ENCODE measurements around the gene CSDE1. TPM values are rescaled to one million over a fixed set of nuclear protein-coding genes. Genes with fewer than 3 reads are reported as not detected.
A peak's percentile ranks its signal among the peaks of the same experiment; 100 is the strongest.
"Not testable (repeated sequence)": the region's sequence is repeated elsewhere in the genome, so short reads cannot be mapped to it uniquely, and the experiment has no call there.

Gene CSDE1
- total RNA-seq, 1 donor from 2014 or later: 606 TPM

DNA sequence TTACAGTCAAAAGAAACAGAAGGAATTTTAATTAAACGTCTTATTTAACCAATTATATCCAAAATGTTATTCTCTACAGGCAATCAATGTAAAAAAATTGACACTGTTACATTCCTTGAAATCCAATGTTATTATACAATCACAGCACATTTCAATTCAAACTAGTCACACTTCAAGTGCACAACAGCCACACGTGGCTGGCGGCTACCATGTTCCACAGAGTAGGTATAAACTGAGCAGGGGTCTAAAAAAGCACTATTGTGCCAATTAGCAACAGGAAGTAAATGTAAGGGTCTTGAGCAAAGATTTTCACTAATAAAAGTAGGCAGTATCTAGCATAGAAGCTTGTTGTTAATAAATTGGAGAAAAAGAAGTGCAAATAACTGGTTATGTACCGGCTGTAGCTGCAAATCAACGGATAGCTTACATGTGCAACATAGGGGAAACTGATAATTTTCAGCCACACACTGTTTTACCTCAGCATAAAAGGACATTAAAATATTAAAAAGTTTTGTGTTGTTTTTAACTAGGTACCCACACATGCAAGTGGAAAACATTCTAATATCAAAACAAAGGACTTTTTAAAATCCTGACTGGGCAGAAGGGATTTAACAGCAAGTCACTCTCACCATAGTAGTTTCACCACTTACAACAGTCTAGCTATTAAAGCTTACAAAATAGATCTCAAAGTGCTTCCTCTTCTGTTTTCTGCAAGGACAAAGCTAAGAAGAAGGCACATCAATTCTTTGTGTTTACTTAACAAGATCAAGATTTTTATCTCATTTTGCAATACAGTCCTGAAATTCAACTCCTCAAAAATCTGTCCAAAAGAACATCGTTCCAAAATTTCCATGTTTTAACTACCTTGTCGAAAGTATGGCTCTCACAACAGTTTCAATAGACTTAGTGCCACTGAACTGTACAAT lies 2.5 kb downstream of the CSDE1 start:
- peak overlapping the region; percentile 100 for H3K27ac Mint-ChIP-seq
- H3K27me3 Mint-ChIP-seq: no peaks in the 10 kb centered on the region
- no peak for TF ChIP-seq CTCF (IDR thresholded peaks at IDR 0.05; ENCODE audit: unreplicated experiment)
- H3K36me3 Mint-ChIP-seq (ENCODE audit: insufficient read depth): peaks cover 8% of the 10 kb centered on the region
- H3K9me3 Mint-ChIP-seq (ENCODE audit: low read depth): peaks cover 3% of the 10 kb centered on the region
- peaks cover 56% of the 10 kb centered on the region for H3K4me1 Mint-ChIP-seq (ENCODE audit: low read depth)
- peak overlapping the region; percentile 100 for H3K4me3 Mint-ChIP-seq (ENCODE audit: low read depth)
- DNase-seq (ENCODE audit: low spot score, unreplicated experiment): no peak

DNA sequence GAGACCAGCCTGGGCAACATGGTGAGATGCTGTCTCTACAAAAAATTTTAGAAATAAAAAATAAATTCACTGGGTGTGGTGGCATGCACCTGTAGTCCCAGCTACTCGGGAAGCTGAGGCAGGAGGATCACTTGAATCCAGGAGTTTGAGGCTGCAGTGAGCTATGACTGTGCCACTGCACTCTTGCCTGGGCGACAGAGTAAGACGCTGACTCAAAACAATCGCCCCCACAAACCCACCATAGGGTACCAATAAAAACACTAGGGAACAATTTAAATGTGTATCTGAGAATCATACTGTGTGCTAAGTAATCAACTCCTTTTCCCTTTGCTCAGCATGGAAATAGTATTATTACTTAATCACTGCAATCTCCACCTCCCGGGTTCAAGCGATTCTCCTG lies 4.1 kb downstream of the CSDE1 start:
- H3K27me3 Mint-ChIP-seq; H3K4me3 Mint-ChIP-seq (ENCODE audit: low read depth); DNase-seq (ENCODE audit: low spot score, unreplicated experiment); H3K9me3 Mint-ChIP-seq (ENCODE audit: low read depth): not testable (repeated sequence)
- Mint-ChIP-seq H3K27ac (peak overlapping the region; percentile 87), H3K36me3 (ENCODE audit: insufficient read depth) (peaks cover 11% of the 10 kb centered on the region), H3K4me1 (ENCODE audit: low read depth) (peaks cover 56% of the 10 kb centered on the region)

DNA sequence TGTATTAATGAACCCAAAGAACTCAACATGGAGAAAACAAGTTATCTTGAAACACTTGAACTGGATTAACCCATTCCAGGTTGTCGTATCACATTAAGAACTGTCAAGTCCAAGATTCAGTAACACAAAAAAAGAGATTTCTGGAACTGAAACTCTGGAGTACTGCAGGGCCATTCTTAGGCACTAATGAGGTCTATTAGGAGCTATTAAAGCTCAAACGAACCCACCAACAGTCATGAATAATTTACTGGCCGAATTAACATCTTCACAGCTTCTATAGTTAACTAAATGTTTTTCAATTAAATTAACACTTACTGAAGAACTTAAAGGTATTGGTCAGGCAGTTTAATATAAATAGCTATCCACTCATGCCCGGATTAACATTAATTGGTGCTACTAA lies 4.6 kb downstream of the CSDE1 start:
- no peak overlapping the region for H3K27ac Mint-ChIP-seq
- H3K9me3 Mint-ChIP-seq (ENCODE audit: low read depth): no peaks in the 10 kb centered on the region
- DNase-seq (ENCODE audit: low spot score, unreplicated experiment): no peak
- H3K36me3 Mint-ChIP-seq (ENCODE audit: insufficient read depth): peaks cover 11% of the 10 kb centered on the region
- peaks cover 53% of the 10 kb centered on the region for H3K4me1 Mint-ChIP-seq (ENCODE audit: low read depth)
- H3K4me3 Mint-ChIP-seq (ENCODE audit: low read depth): no peak overlapping the region
- no peak for TF ChIP-seq CTCF (IDR thresholded peaks at IDR 0.05; ENCODE audit: unreplicated experiment)
- H3K27me3 Mint-ChIP-seq: no peaks in the 10 kb centered on the region

- Mint-ChIP-seq H3K27me3 (no peaks in the 10 kb centered on the region), H3K9me3 (ENCODE audit: low read depth) (no peaks in the 10 kb centered on the region), H3K4me3 (ENCODE audit: low read depth) (no peak overlapping the region), H3K4me1 (ENCODE audit: low read depth) (peaks cover 43% of the 10 kb centered on the region), H3K36me3 (ENCODE audit: insufficient read depth) (peaks cover 20% of the 10 kb centered on the region), H3K27ac (peak overlapping the region; percentile 34)
- TF ChIP-seq CTCF (IDR thresholded peaks at IDR 0.05; ENCODE audit: unreplicated experiment): no peak
- DNase-seq (ENCODE audit: low spot score, unreplicated experiment): no peak
These were observed 7.0 kb downstream of the CSDE1 start for GRCh38 chr1:114750780-114751179.

- DNase-seq (ENCODE audit: low spot score, unreplicated experiment): no peak
- H3K36me3 Mint-ChIP-seq (ENCODE audit: insufficient read depth): peaks cover 19% of the 10 kb centered on the region
- no peaks in the 10 kb centered on the region for H3K27me3 Mint-ChIP-seq
- TF ChIP-seq CTCF (IDR thresholded peaks at IDR 0.05; ENCODE audit: unreplicated experiment): no peak
- H3K4me3 Mint-ChIP-seq (ENCODE audit: low read depth): no peak overlapping the region
- no peak overlapping the region for H3K27ac Mint-ChIP-seq
- no peaks in the 10 kb centered on the region for H3K9me3 Mint-ChIP-seq (ENCODE audit: low read depth)
- peaks cover 34% of the 10 kb centered on the region for H3K4me1 Mint-ChIP-seq (ENCODE audit: low read depth)
These were observed 7.9 kb downstream of the CSDE1 start for GRCh38 chr1:114749835-114750234.
